ENCODE results near the gene KCTD8.

KCTD8 gene

DNA sequence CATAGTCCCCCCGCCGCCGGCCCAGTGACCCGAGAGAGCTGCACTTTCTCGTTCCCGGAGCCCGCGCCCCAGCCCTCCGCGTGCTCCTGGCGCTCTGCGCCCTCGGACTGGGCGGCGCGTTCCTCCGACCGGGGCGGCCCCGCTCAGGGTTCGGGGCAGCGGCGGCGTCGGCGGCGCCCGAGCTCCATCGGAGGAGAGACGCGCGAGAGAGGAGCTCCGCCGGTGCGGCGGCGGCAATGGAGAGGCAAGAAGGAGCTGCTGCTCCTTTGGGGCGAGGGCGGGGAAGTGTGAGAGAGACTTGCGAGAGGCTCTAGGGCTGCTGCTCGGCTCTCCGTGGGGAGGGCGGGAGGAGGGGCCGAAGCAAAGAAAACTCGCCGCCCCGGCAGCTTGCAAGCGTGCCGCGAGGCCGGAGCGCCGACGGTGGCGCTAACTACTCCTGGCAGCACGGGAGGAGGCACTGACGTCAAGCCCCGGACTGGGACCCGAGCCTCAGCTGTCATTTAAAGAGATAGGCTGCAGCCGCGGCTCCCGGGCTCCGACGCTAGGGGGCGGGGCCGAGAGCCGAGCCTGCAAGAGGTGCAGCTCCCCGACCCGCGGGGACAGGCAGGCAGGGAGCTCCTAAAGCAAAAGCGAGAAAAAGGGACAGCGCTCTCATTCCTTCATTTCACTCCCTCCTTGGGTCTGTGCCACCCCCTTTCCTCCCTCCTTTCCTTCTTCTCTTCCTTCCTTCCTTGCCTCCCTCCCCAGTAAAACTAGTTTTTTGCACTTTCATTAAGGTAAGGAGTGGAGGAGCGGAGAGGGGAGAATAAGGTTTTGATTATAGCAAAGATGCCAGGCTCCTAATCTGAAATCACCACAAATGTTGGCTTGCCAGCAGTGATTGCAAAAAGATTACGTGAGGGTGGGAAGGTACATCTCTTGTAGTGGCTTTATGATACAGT is at the start of gene KCTD8:
TSS of gene KCTD8 (minus strand) at position 289 of the 941 bp plus-strand sequence.
- peak; percentile 71 to 77 for DNase-seq

DNA sequence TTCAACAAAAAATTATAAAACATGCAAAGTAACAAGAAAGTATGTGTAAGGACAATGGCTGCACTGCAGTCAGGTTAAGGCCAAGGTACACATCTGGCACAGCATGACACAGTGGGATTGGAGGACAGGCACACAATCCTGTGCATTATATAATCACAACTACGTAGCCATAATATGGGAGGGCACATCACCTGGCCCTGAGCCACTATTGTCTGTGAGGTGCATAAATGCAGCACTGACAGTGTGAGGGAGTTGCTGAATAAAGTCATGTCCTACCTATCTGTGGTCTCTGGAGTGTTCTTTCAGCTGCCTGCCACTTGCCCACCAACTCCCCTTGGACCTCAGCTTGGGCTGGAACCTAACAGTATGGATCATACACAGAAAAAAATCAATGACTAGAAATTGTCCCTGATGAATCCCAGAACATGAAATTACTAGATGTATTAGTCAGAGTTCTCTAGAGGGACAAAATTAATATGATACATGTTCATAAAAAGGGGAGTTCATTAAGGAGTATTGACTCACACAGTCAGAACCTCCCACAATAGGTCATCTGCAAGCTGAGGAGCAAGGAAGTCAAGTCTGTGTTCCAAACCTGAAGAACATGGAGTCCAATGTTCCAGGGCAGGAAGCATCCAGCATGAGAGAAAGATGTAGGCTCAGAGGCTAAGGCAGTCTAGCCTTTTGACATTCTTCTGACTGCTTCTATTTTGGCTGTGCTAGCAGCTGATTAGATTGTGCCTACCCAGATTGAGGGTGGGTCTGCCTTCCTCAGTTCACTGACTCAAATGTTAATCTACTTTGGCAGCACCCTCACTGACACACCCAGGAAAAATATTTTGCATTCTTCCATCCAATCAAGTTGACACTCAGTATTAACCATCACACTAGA is 46.4 kb upstream of the KCTD8 start:
- DNase-seq: no peak

DNA sequence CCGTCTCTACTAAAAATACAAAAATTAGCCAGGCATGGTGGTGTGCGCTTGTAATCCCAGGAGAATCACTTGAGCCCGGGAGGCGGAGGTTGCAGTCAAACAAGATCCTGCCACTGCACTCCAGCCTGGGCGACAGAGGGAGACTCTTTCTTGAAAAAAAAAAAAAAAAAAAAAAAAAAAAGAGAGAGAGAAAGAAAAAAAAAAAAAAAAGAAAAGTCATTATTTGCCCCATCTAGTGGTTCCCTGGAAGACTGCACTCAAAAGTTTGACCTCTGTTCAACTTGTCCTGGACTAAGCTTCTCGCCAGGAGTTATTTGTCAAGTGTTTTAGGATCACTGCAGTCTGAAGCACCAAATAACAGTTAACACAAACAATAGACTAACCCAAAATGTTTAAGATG is 45.3 kb upstream of the KCTD8 start:
- DNase-seq: no peak

DNA sequence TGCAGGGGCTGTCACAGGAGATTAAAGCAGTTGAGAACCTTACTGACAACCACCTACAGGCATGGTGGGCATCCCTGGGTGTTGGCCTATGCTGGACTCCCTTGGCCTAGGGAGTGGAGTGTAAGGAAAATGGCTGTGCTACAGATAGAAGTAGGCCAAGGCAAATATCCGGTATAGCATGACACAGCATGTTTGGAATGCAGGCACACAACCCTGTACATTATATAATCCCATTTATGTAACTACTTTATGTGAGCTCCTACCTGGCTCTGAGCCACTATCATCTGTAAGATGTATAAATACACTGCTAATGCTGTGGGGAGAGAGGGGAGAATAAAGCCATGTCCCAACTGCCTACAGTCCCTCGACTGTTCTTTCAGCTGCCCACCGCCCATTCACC is 38.7 kb upstream of the KCTD8 start:
- no peak for DNase-seq

DNA sequence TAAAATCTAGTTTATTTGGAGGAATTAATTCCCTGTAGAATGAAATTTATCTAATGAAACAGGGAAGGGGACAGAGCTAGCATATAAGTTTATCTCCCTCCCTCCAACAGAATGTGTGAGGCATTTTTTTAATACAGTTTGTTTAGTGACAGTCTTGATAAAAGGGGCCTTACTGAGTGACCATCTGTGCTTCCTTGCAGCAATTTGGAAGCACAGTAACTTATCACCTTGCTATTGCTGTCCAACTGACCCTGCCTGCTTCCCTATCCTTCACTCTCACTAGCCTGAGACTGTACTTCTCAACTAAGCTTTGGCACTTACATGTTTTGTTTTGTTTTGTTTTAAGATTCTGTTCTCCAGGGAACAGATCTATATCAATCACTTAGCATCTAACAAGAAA is 31.1 kb upstream of the KCTD8 start:
- no peak for DNase-seq

DNA sequence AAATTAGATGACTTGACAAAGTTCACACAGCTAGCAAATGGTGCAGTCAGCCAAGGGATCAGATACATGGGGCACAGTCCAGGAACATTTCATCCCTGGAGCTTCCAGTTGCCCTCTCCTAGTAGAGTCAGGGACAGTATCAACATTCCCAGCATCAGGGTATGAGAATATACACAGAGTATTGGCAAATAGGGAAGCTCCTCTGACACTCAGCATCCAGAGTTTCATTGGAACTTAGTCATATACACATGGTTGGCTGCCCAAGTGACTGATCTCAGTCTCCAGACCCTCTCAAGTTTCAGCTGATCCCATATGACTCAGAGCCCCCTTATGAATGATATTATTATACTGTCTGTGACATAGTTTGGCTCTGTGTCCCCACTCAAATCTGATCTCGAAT is 13.7 kb upstream of the KCTD8 start:
- DNase-seq: no peak

DNA sequence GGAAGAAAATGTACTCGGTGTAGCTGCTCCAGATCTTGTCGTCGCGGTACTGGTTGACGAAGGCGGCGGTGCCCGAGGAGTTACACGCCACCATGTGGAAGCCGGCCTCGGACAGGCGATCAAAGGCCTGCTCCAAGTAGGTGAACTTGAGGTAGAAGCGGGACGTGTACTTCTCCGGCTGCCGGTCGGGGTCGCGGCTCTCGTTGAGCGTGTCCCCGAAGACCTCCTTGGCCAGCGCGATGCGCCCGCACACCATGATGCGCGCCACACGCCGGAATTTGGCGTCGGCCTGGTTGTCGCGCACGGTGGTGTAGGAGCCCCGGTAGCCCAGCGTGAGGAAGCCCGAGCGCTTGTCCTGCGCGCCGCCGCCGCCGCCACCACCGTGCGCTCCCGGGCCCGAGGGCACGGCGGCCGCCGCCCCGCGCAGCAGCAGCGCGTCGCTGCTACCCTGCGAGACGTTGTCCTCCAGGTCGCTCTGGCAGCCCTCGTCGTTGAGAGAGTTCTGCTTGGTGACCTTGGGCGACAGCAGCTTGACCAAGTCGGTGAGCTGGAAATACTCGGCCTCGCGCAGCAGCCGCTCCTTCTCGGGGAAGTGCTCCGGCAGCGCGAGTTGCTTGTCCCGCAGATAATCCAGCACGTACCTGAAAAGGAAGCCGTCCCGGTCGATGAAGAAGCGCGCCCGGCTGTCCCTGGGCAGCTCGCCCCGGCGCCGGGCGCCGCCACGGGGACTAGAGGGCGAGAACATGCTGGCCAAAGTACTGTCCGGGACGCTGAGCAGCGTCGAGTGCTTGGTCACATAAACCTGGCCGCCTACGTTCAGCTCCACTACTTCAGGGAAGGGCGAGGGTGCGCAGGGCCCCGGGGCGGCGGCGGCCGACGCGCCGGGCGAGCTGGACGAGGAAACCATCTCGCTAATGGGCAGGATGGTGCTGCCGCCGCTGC is 775 bp downstream of the KCTD8 start:
- DNase-seq: no peak

DNA sequence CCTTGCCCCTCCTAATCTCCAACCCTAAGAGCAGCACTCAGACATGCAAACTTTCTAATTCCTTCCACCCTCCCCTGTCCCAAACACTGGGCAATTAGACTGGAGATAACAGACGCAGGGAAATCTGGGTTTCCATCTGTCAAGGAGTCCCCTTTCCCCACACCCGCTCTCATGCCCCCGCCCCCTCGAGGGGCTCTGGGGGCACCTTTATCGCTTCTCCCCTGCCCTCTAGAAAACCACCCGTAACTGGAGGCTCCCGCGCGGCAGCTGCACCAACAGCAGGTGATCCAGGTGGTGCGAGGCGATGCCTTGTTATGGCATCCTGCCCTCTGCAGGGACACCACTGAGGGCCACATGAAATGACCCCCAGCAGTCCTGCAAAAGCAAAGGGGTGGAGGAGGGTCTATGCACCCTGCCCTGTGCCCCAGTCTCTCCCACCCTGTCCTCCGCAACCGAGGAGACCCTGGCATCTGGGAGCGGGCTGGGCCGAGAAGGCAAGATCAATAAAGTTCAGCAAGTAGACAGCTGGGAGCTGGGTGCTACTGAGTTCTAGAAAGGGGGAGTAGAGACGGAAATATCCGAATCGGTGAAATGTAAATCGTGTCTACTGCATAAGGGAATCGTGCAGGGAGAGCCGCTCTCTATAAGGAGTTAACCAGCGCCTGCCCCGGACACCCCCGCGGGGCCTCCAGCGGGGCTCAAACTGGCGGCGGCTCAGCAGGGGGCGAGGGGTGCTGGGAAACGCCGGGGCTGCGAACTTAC is 1.6 kb downstream of the KCTD8 start:
- no peak for DNase-seq

DNA sequence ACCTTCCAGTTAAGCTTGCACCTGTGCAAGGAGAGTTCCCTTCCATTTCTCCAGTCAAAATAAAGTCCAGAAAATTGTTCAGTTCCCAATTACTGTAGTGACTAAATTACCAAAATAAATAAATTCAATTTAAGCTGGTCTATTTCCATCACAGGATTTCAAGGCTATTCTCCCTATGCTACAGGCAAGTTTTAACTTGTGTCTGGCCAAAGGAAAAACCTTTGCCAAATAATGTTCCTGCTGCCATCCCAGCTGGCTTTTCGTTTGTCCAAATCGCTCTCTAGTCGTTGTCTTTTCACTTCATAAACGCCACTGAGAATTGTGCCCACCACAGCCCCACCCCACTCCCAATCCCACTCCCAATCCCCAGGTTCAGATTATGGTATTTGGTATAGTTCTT is 2.4 kb downstream of the KCTD8 start:
- DNase-seq: no peak

DNA sequence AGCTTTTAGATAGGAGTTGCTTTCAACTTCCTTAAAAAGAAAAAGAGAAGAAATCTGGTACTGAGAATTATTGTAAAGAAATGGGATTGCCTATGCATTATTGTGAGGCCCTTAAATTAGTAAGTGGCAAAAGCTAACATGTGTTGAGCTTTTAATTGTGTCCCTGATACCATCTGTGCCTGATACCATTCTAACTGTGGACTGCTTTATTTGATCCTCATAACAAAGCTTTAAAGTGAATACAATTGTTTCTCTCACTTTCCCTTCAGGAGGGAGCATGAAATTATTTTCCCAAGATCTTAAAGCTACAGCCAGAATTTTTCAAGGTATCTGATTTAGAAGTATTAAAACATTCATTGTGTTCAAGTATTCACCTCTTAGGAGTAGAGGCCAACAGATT is 9.9 kb downstream of the KCTD8 start:
- no peak for DNase-seq

DNA sequence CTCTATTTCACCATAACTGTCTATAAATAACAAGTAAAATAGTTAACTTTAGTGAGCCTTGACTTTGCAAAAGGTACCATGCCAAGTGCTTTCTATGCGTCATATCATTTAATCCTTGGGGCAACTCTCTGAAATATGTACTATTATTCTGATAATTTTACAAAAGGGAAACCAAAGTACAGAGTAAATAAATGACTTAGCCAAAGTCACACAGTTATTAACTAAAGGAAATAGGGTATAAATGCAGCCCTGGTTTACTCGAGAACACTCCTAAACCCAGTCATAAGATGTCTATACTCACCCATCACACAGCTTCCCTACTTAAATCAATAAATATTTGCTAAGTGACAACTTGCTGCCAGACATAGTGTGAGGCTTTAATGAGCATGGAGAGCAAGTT is 14.4 kb downstream of the KCTD8 start:
- DNase-seq: no peak

DNA sequence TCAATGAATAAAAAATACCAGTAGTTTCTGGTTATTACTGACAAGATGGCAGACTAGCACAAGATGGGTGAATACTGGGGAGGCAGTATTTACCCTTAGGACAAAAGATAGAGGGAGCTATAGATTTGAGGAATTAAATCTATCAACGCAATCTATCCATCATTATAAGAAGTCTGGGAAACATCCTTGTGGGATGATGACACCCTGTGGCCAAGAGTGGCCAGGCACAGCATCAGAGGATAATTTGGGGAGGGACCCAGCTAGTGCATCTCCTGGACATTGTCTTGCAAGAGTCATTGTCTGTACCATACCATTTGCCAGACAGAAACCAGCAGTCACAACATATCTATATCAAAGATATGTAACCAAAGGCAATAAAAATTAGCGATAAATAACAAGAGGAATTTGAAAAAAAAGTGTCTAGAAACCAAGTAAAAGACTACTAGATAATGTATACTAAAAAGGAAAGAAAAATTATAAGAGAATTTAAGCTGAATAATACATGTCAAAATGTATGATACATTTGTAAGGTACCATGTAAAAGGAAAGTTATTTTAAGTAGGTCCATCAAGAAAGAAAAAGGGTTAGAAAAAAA is 22.9 kb downstream of the KCTD8 start:
- no peak for DNase-seq

DNA sequence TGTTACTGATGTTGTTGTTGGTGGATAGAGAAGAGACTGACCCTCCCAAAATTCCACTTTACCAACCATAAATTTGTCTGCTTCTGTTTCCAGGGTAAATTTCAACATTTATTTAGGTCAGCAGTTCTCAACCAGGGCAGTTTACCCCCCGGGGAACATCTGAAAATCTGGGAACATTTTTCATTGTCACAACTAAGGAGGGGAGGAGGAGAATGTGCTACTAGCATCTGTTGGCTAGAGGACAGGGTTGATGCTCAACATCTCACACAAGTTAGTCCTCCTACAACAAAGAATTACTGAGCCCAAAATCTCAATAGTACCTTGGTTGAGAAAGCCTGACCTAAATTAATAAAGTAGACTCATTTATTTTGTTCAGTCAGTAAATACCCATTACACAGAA is 25.7 kb downstream of the KCTD8 start:
- DNase-seq: no peak

DNA sequence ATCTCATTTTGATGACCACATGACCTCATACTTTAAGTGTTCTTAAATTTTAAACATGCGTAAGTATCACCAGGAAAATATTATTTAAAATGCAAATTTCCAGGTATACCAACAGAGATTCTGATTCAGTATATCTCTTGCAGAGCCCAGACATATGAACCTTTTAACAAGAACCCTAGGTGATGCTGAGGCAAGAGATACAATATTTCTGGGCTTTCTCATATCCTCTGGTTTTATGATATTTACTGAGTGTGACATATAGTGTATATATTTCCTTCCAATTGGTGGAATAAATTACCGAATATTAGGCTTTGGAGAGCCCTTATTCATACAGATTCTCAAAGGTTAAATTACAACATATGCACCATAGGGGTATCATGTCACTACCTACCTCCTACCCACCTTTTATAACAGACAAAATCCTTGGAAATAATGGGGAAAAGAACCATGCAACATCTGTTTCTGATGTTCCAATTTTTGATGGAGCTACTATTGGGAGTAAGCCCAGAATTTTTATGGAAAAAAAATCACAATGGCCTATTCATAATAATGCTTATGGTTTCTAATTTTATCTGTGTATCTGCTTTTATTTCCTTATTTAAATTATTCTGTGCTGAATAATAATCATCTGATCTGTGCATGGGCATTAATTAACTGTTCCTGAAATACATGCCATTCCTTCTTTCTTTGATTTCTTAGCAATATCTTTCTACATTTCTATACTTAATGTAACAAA is 27.1 kb downstream of the KCTD8 start:
- DNase-seq: no peak

DNA sequence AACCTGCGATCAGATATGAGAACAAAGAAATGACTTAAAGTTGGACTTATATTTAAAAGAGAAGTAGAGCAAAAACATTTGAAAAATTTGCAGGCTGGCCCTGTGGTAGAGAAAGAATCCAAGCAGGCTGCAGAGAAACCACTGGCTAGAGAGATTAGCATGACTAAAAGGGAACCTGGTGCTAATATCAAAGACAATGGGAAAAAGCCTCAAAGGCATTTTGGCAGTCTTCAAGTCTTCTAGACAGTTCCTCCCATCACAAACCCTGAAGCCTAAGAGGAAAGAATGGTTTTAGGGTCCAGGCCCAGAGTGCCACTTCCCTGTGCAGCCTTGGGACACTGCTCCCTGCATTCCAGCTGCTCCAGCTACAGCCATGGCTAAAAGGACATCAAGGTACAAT is 33.4 kb downstream of the KCTD8 start:
- DNase-seq: no peak

DNA sequence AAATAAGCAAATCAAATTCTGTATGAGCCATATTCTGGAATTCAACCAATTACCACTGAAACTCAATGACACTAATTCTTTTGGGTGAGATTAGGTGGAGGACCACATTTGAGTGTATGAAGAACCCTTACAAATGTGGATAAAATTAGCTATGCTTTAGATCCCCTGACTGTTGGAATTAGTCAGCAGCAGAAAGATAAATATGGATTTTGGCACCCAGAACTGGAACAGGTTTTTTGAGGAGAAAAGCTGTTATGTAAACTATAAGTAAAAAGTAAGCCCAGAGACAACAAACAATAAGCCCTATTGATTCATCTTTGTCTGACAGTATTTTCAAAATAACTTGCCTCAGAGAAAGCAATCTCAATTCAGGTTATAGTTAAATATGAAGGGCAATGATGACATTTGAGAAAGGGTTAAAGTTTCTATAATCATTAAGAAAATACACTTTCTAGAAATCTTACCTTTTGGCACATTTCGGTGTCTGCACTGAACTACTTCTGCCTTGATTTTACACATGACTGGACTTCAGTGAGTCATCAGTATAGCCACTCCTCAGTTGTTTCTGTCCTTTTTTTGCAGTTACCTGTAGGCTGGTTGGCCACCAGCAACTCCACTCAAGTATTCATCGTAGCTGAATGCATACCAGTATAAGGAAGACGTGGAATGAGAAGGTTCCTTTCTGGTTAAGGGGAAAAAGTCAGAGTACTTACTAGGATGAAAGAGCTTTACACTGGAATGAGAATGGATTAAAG is 80.0 kb downstream of the KCTD8 start:
- DNase-seq: no peak

DNA sequence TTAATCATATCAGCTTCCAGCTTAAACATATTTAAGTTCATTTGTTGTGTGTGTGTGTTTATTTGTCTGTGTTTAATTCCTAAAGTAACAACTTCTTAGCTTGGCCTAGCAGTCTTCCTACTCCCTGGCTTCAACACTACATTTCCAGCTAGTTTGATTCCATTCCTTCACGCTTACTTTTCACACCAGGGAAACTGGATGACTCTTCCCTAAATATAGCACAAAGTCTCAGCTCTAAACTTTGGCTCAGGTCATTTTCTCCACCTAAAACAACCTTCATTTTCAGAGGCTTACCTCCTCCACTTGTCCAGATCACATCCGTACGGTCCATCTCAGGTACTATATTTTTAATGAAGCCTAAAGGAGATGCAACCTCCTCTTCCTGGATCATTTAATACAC is 94.4 kb downstream of the KCTD8 start:
- DNase-seq: no peak

DNA sequence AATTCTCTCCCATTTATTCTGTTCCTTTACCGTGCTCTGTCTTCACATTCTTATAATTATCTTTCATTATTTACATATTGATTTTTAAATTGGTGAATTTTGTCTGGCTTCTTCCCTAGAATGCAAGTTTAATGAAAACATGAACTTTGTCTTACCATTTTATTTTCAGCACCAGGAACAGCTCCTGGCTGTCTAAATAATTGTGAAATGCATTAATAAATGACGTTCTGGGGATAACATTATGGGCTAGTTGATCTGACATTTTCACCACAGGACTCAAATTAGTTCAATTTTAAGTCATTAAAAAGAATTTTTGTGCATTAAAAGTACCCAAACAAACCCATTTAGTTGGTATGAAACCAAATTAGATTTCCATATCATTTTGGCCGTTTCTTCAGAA is 97.5 kb downstream of the KCTD8 start:
- no peak for DNase-seq

DNA sequence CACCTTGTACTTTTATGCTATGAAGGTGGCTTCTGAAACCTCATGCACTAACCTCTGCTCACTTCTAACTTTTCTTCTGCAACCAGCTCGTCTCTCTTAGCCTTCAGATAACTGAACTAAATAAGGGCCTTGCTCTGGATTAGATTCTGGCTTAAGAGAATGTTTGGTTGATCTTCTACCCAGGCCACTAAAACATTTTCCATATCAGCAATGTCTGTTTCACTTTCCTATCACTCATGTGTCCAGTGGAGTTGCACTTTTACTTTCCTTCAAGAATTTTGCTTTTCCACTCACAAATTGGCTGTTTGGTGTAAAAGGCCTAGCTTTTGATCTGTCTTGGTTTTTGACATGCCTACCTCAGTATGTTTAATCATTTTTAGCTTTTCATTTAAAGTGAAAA is 105.8 kb downstream of the KCTD8 start:
- no peak for DNase-seq

DNA sequence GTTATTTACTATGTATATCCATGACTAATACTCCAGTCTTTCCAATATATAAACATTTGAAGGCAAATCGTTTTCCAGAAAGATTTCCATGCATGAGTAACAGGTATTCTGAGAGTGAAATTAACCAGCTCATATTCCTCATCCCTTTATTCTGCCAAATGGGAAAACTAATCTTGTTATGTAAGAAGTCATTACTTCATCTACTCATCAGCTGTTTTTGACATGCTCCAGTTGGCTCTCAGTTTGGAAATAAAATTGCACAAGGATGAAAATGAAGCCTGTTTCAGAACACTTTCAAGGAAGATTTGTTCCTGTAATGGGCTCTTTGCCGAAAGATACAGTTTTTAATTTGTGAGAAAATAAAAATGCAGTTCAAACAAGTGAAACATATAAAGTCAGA is 121.9 kb downstream of the KCTD8 start:
- DNase-seq: no peak
